Liver (tissue), 9 donors: Measurements from ENCODE around the gene UBE2S. TPM values are rescaled to one million over a fixed set of nuclear protein-coding genes. Genes with fewer than 3 reads are reported as not detected.

Experiments used
- DNase-seq: peaks from one replicate; pipeline ENCODE4 v3.0.0-alpha.2; 2017; ENCODE audit warnings: low spot score
- H3K27ac ChIP-seq, 2 donors: one replicate each; pipeline ENCODE4 v1.7.0; 2013; ENCODE audit warnings: inconsistent platforms in 2 of 2, low read length in 2 of 2, control low read depth in 1 of 2, low read depth in 1 of 2, mild to moderate bottlenecking in 1 of 2
- H3K27me3 ChIP-seq, 4 donors: one replicate each; pipeline versions ENCODE4 v1.6.1 to v1.7.0; 2013; ENCODE audit warnings: low read length in 3 of 4, inconsistent platforms in 1 of 4, mild to moderate bottlenecking in 1 of 4, moderate library complexity in 1 of 4; ENCODE audit not compliant: control insufficient read depth in 4 of 4, insufficient read depth in 4 of 4
- H3K36me3 ChIP-seq, 4 donors: one replicate each; pipeline versions ENCODE4 v1.6.1 to v1.7.0; 2013; ENCODE audit warnings: low read length in 3 of 4, mild to moderate bottlenecking in 3 of 4, low read depth in 1 of 4, moderate library complexity in 1 of 4; ENCODE audit not compliant: control insufficient read depth in 4 of 4, insufficient read depth in 3 of 4
- H3K4me1 ChIP-seq, 4 donors: one replicate each; pipeline versions ENCODE4 v1.6.1 to v1.7.0; 2013; ENCODE audit warnings: low read length in 3 of 4, mild to moderate bottlenecking in 3 of 4, moderate library complexity in 1 of 4; ENCODE audit not compliant: control insufficient read depth in 4 of 4, insufficient read depth in 4 of 4
- H3K4me3 ChIP-seq, 3 donors: one replicate each; pipeline versions ENCODE4 v1.6.1 to v1.7.0; 2013; ENCODE audit warnings: low read length in 3 of 3, control low read depth in 1 of 3, low read depth in 1 of 3, mild to moderate bottlenecking in 1 of 3
- H3K9ac ChIP-seq, 2 donors: one replicate each; pipeline ENCODE4 v1.7.0; 2013; ENCODE audit warnings: low read length in 2 of 2, mild to moderate bottlenecking in 2 of 2, moderate library complexity in 2 of 2, control low read depth in 1 of 2, low read depth in 1 of 2
- H3K9me3 ChIP-seq, 4 donors: one replicate each; pipeline versions ENCODE4 v1.6.1 to v1.7.0; 2013; ENCODE audit warnings: low read length in 3 of 4; ENCODE audit not compliant: control insufficient read depth in 4 of 4
- FOXA2 ChIP-seq: IDR thresholded peaks from 2 replicates; pipeline ENCODE4 v1.6.1; 2016; ENCODE audit warnings: antibody characterized with exemption
- JUND ChIP-seq, 2 donors: IDR thresholded peaks; 2 replicates each; pipeline ENCODE4 v1.6.1; 2016; ENCODE audit warnings: antibody characterized with exemption in 2 of 2
- NR2F2 ChIP-seq: IDR thresholded peaks from 2 replicates; pipeline ENCODE4 v1.6.1; 2016; ENCODE audit warnings: antibody characterized with exemption
- TAF1 ChIP-seq: conservative IDR thresholded peaks from 2 replicates; pipeline ENCODE4 v1.6.1; 2016; ENCODE audit warnings: antibody characterized with exemption, mild to moderate bottlenecking
- YY1 ChIP-seq: IDR thresholded peaks from 2 replicates; pipeline ENCODE4 v1.6.1; 2016; ENCODE audit warnings: antibody characterized with exemption, mild to moderate bottlenecking
- WGBS: extraction: QIAGEN DNeasy Blood & Tissue Kit; methylation state at CpG from one replicate; pipeline ENCODE4 v1.1.7; 2013; 5-methylcytosine and 5-hydroxymethylcytosine counted together
- polyA plus RNA-seq, 2 donors: library from polyadenylated mRNA; stranded (reverse) in 1 of 2; unstranded in 1 of 2; fragments of 200-250 nt in 1 of 2; fragments of >200 nt in 1 of 2; fragmentation: Nextera tagmentation in 1 of 2; extraction: Ambion mirVana in 1 of 2; gene quantifications; one replicate each; pipeline versions ENCODE4 v1.2.1 to v1.2.3, GENCODE V29; 2013 to 2015
- total RNA-seq, 2 donors: library from RNA; depleted of rRNA; stranded (reverse); fragments of >200 nt; gene quantifications; one replicate each; pipeline ENCODE4 v1.2.3, GENCODE V29; 2014
- TF ChIP-seq, protein P1 (sequence below): IDR thresholded peaks from 2 replicates; pipeline ENCODE4 v1.6.1; 2016; ENCODE audit warnings: antibody characterized with exemption, mild to moderate bottlenecking
- TF ChIP-seq, protein P2 (sequence below): IDR thresholded peaks from 2 replicates; pipeline ENCODE4 v1.6.1; 2016; ENCODE audit warnings: antibody characterized with exemption
- TF ChIP-seq, protein P3 (sequence below): fragments of 150-350 bp; IDR thresholded peaks from 2 replicates; pipeline ENCODE4 v1.5.1; 2017; ENCODE audit warnings: improper control_type of control experiment, low read depth, low read length; ENCODE audit not compliant: missing input control
- donor health status: healthy.
- donor health status: healthy.
- donor health status: healthy.
- donor health status: healthy.
- donor health status: healthy.

The UBE2S gene
- total and polyA plus RNA-seq, 4 donors, result 5.2 to 95.2 (median 6.8) TPM

DNA sequence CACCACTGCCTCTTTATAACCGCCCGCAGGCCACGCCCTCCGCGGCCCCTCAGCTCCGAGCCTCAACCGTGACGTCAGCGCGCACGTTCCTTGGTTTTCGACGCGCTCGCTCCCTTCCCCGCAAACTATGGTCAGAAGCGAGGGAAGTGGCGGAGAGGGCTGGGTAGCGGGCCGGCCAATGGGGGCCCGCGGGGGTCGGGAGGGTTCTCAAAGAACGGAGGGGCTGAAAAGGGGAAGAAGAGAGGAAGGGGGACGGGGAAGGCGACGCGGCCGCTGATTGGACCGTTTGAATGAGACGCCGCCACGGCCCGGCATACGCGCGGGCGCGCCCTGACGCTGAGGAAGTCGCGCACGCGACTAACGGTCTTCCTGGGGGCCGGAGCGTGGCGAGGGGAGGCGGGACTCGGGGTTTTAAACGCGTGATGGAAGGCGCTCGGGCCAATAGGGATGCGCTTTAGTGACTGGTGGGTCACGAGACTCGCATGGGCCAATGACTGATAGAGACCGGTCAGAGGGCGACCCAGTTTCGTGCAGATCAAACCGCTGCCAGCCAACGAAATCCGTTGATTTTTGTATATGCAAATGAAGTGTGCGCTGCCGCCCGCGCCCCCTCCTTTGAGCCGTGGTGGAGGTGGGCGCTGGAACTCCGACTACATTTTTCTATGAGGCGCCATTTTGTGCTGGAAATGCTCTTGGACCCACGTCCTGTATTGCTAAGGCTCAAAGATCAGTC, 378 bp upstream of the UBE2S start (continued):
- TF ChIP-seq, protein P1, sequence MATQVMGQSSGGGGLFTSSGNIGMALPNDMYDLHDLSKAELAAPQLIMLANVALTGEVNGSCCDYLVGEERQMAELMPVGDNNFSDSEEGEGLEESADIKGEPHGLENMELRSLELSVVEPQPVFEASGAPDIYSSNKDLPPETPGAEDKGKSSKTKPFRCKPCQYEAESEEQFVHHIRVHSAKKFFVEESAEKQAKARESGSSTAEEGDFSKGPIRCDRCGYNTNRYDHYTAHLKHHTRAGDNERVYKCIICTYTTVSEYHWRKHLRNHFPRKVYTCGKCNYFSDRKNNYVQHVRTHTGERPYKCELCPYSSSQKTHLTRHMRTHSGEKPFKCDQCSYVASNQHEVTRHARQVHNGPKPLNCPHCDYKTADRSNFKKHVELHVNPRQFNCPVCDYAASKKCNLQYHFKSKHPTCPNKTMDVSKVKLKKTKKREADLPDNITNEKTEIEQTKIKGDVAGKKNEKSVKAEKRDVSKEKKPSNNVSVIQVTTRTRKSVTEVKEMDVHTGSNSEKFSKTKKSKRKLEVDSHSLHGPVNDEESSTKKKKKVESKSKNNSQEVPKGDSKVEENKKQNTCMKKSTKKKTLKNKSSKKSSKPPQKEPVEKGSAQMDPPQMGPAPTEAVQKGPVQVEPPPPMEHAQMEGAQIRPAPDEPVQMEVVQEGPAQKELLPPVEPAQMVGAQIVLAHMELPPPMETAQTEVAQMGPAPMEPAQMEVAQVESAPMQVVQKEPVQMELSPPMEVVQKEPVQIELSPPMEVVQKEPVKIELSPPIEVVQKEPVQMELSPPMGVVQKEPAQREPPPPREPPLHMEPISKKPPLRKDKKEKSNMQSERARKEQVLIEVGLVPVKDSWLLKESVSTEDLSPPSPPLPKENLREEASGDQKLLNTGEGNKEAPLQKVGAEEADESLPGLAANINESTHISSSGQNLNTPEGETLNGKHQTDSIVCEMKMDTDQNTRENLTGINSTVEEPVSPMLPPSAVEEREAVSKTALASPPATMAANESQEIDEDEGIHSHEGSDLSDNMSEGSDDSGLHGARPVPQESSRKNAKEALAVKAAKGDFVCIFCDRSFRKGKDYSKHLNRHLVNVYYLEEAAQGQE, result peak; percentile 5
- peak; percentile 97 for TF ChIP-seq YY1
- TF ChIP-seq, protein P2, sequence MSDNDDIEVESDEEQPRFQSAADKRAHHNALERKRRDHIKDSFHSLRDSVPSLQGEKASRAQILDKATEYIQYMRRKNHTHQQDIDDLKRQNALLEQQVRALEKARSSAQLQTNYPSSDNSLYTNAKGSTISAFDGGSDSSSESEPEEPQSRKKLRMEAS, result peak; percentile 92
- TF ChIP-seq, protein P3, sequence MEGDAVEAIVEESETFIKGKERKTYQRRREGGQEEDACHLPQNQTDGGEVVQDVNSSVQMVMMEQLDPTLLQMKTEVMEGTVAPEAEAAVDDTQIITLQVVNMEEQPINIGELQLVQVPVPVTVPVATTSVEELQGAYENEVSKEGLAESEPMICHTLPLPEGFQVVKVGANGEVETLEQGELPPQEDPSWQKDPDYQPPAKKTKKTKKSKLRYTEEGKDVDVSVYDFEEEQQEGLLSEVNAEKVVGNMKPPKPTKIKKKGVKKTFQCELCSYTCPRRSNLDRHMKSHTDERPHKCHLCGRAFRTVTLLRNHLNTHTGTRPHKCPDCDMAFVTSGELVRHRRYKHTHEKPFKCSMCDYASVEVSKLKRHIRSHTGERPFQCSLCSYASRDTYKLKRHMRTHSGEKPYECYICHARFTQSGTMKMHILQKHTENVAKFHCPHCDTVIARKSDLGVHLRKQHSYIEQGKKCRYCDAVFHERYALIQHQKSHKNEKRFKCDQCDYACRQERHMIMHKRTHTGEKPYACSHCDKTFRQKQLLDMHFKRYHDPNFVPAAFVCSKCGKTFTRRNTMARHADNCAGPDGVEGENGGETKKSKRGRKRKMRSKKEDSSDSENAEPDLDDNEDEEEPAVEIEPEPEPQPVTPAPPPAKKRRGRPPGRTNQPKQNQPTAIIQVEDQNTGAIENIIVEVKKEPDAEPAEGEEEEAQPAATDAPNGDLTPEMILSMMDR, result no peak

DNA sequence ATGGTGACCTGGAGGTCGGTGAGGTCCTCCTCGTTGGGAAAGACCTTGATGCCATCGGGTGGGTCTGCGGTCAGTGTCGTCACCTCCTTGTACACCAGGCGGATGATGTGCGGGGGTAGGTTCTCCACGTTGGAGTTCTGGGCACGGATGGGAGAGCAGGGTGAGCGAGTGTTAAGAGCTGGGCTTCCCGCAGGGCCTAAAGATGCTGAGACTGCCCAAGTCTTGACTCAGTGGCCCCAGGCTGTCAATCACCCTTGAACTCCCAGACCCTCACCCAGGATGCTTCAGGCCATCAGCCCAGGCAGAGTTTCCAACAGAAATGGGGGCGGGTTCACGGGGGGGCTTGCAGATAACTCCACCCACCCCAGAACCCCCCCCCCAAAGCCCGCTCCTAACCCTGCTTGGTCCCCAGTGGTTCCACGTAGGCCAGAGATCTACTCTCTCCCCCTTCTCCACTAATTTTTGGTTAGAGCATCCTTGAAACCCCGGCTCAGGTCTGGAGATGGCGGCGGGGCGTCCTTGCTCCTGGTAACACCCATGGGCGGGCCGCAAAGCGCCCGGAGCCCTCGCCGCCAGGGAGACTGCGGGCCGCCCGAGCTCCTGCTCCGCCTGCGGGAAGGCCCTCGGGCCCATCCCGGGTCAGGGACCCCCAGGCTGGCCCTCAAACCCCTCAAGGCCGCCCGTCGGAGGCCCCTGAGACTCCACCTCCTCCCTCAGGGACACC, 600 bp downstream of the UBE2S start:
- peak overlapping the region; percentile 67 to 78 (median 73) for H3K4me3 ChIP-seq
- TF ChIP-seq, protein P1, result no peak
- TF ChIP-seq NR2F2 (no peak), YY1 (no peak), JUND (IDR thresholded peaks at IDR 0.05) (no peak), FOXA2 (no peak), TAF1 (no peak)
- TF ChIP-seq, protein P3, result no peak
- peaks cover 0 to 4% (median 2%) of the 10 kb centered on the region in 4 donors for H3K4me1 ChIP-seq
- peak; percentile 58 for DNase-seq
- no peaks in the 10 kb centered on the region for H3K27me3 ChIP-seq
- no peaks in the 10 kb centered on the region for H3K9me3 ChIP-seq
- H3K27ac ChIP-seq, result peak overlapping the region; percentile 91 to 96
- peak overlapping the region; percentile 43 to 68 for H3K9ac ChIP-seq
- peaks cover 0 to 13% (median 5%) of the 10 kb centered on the region in 4 donors for H3K36me3 ChIP-seq
- WGBS, result 23% methylated on average over 35 of the region's 35 CpGs
